ENCODE measurements around the gene SLC66A2. TPM values are rescaled to one million over a fixed set of nuclear protein-coding genes. Genes with fewer than 3 reads are reported as not detected.
A peak's percentile ranks its signal among the peaks of the same experiment; 100 is the strongest.

The SLC66A2 gene
- total and polyA plus RNA-seq, 9 donors, result 2.1 to 31.1 (median 27.0) TPM

- Histone ChIP-seq H3K9me3 (peaks cover 0 to 2% of the 10 kb centered on the region in 2 donors), H3K36me3 (no peaks in the 10 kb centered on the region), H3K27ac (no peak overlapping the region), H3K4me3 (no peak overlapping the region), H3K4me1 (ENCODE audit: insufficient read depth) (no peaks in the 10 kb centered on the region), H3K27me3 (no peaks in the 10 kb centered on the region)
- TF ChIP-seq POLR2A (IDR thresholded peaks at IDR 0.05) (no peak), CTCF (IDR thresholded peaks at IDR 0.05) (no peak), EP300 (IDR thresholded peaks at IDR 0.05) (no peak)
- no peak for DNase-seq
- intact Hi-C loops (cut with DNase I), result loop anchor here in 1 of 4 donors (10.0 kb wide), 1 partner anchor 492 kb away; no protein-coding TSS in a partner anchor
- WGBS, 3 donors, result 39 to 41% (median 40%) methylated on average over 26 of the region's 26 CpGs
Measured at GRCh38 chr18:79856119-79857007, 95.1 kb downstream of the SLC66A2 start.

- Histone ChIP-seq H3K27me3 (no peaks in the 10 kb centered on the region), H3K4me1 (ENCODE audit: insufficient read depth) (no peaks in the 10 kb centered on the region), H3K4me3 (no peak overlapping the region), H3K9me3 (no peaks in the 10 kb centered on the region), H3K27ac (no peak overlapping the region), H3K36me3 (no peaks in the 10 kb centered on the region)
- TF ChIP-seq CTCF (IDR thresholded peaks at IDR 0.05), result no peak
- no peak for TF ChIP-seq POLR2A (IDR thresholded peaks at IDR 0.05)
- no peak for TF ChIP-seq EP300 (IDR thresholded peaks at IDR 0.05)
- WGBS, 3 donors, result 70 to 82% (median 75%) methylated on average over 17 of the region's 17 CpGs
- intact Hi-C loops (cut with DNase I), result loop anchor here in 1 of 4 donors (10.0 kb wide), 1 partner anchor 491 kb away; no protein-coding TSS in a partner anchor
- DNase-seq, result no peak
Measured at GRCh38 chr18:79855147-79855933, 96.1 kb downstream of the SLC66A2 start.

DNA sequence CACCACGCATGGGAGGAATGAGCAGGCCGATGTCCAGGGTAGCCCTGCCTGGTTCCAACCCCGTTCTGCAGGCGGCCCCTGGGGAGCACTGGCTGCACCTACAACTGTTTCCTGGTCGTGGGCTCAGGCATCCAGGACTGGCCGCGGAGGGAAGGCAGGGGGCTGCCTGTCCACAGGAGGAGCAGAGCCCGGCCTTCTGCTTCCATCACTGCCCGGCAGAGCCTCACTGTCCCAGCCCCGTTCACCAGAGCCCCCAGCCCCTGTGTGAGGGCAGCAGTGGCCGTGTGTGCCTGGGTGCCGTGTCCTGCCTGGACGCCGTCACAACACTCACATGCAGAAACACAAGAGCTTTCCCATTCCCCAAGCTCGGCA, 97.5 kb downstream of the SLC66A2 start:
- Histone ChIP-seq H3K36me3 (no peaks in the 10 kb centered on the region), H3K4me3 (no peak overlapping the region), H3K27me3 (no peaks in the 10 kb centered on the region), H3K4me1 (ENCODE audit: insufficient read depth) (no peaks in the 10 kb centered on the region), H3K9me3 (no peaks in the 10 kb centered on the region), H3K27ac (no peak overlapping the region)
- TF ChIP-seq POLR2A (IDR thresholded peaks at IDR 0.05) (no peak), CTCF (IDR thresholded peaks at IDR 0.05) (no peak), EP300 (IDR thresholded peaks at IDR 0.05) (no peak)
- WGBS, 3 donors, result 83 to 91% (median 88%) methylated on average over 13 to 15 of the region's 15 CpGs
- intact Hi-C loops (cut with DNase I), result loop anchor here in 1 of 4 donors (10.0 kb wide), 1 partner anchor 489 kb away; no protein-coding TSS in a partner anchor
- DNase-seq, result peak in 1 of 5 donors; percentile 8

- no peak overlapping the region for H3K27ac ChIP-seq
- 73 to 77% (median 76%) methylated on average over 21 to 25 of the region's 26 CpGs for WGBS, 3 donors
- intact Hi-C loops (cut with DNase I), result loop anchor here in 1 of 4 donors (10.0 kb wide), 1 partner anchor 489 kb away; no protein-coding TSS in a partner anchor
- no peaks in the 10 kb centered on the region for H3K27me3 ChIP-seq
- H3K4me1 ChIP-seq (ENCODE audit: insufficient read depth), result no peaks in the 10 kb centered on the region
- H3K36me3 ChIP-seq, result no peaks in the 10 kb centered on the region
- no peak for DNase-seq
- no peak overlapping the region for H3K4me3 ChIP-seq
- TF ChIP-seq CTCF (IDR thresholded peaks at IDR 0.05) (no peak), EP300 (IDR thresholded peaks at IDR 0.05) (no peak), POLR2A (IDR thresholded peaks at IDR 0.05) (no peak)
- no peaks in the 10 kb centered on the region for H3K9me3 ChIP-seq
Measured at GRCh38 chr18:79853303-79853992, 98.0 kb downstream of the SLC66A2 start.
